Epidermal melanocyte (primary cell): ENCODE data around the gene COLEC12.

Experiments used
- DNase-seq: peaks from one replicate; pipeline ENCODE4 v3.0.0; 2011; ENCODE audit warnings: low spot score; ENCODE audit not compliant: insufficient read length

The COLEC12 gene

GRCh38 chr18:390741-391478, 109.6 kb downstream of the COLEC12 start:
- DNase-seq = no peak

DNA sequence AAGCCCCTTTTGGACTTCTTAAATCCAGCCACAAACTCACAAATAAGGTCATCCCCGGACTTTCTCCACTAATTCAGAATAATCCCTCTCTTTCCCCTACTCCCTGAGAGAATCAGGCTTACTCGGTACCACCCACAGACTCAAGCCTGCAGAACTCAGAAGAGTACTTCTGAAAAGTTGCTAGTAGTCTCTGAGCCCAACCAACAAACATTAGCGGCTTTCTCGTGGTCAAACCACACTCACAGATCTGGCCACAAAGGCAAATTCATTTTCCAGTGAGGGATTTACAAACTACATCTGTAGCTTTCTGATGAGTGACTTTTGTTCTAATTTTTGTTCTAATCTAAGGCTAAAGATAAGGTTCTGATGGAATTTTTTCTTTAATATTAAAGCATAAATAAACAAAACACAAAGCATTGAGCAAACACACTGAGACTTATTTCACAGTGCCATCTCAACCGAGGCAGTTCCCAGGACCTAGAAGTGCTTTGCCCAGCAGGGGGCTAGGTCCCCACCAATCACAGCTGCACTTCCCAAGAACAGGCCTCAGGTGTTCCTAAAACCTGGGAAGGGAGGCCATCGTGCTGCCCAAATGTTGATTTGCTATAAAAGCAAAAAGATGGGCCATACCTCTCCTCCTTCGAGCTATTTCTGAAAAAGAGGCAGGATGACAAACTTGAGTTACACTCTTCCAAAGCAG, 110.7 kb downstream of the COLEC12 start:
- no peak for DNase-seq

DNA sequence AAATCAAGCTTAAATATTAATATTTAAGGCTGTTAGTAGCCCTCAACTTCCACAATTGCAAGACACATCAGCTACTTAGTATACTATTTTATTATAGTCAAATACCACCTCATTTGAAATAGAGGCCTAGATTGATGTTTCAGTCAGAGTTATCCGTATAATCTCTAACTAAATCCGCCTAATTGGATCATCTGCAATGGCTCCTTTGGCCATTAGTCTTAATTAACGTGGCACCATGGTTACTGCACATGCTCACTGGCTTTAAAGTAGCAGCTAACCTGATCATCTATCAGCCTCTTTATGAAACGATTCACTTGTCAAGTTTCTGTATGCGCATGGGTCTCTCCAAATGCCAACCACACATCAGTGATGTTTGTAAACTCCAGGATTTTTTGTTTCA, 112.3 kb downstream of the COLEC12 start:
- DNase-seq = no peak

DNA sequence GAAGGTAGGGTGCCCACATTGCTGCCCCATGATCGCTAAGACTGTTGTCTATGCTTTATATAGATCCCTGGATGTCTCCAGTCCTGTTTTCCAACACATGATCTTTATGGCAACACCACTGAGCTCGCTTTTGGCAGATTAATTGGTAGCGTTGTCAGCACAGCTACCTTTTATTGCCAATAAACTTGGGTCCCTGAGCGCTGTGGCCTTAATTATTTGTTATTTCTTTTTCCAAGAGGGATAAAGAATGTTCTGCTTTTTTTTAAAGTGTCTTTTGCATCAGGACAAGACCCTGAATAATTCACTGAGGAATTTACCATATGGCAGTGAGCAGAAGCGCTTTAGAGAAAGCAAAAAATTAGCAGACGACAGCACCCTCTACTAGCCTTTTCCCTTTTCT, 113.5 kb downstream of the COLEC12 start:
- DNase-seq = no peak

DNA sequence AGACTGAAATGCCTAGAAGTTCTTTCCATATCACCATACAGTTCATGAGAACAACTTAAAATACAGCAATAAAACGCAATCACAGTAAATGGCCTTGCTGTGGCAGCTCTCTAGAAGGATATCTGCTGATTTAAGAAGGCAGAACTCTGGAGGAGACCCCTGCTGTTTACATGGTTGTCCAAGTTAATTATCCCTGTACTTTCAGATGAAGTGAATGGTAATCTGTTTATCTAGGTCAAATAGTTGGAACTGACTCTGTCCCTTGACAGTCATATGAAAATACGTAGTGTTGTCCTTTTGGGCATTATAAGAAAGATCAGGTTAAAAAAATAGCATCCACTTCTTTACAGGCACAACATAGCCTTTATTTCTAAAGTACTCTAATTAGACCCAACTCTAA, 115.6 kb downstream of the COLEC12 start:
- DNase-seq = no peak

DNA sequence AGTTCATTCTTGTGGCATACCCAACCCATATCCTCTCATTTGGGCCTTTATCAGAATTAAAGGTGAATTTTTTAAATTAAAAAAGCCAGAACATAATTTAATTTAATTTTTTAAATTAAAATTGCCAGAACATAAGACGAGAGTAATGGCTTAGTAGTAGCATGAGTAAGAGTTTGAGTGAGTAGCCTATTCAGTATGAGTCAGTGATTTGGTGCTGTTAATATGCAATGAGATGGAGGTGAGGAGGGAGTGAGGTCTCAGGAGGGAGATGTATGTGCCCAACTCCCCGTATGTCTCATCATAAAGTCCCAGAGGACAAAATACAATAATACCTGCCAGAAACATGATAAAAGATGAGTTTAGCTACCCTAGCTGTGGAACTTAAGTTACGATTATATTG, 117.4 kb downstream of the COLEC12 start:
- no peak for DNase-seq

DNA sequence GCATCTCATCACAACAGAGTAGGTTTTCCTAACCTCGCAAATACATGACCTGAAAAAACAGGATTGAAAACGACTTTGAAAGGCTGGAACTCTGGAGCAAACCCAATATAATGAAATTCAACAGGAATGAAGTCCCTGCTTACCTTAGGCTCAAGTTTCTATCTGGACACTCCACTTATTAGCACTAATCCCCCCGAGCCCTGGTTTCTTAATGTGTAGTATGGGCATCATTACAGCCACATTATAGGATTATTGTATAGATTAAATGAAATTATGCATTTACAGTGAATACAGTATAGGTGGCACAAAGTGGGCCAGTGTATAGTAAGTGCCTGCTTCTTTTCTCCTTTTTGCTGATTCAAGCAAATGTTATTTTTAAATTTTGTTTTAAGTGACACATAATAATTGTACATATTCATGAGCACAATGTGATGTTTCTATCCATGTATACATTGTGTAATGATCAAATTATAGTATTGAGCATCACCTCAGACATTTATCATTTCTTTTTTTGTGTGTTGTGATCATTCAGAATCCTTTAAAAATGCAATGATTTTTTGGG, 118.0 kb downstream of the COLEC12 start:
- no peak for DNase-seq

GRCh38 chr18:379681-380330, 120.7 kb downstream of the COLEC12 start:
- DNase-seq = no peak

DNA sequence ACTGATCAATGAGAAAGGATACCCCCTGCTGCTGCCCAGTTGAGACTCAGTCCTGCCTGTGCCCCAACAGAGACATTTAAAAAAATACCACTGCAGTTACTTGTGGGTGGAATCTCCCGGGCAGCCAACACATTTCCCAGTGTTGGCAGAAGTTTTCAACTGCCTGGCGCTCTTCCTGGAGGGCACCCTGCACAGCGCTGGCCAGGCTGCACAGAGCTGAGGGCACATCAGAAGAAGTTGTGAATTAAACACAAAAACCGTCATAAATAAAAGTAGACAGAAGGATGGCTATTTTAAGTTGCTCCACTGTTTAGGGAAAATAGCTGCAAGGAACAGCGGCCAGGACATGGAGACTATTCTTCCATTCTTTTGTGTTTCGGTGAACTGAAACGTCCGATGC, 122.4 kb downstream of the COLEC12 start:
- no peak for DNase-seq

- no peak for DNase-seq
Observed at GRCh38 chr18:377088-377487, 123.4 kb downstream of the COLEC12 start.

DNA sequence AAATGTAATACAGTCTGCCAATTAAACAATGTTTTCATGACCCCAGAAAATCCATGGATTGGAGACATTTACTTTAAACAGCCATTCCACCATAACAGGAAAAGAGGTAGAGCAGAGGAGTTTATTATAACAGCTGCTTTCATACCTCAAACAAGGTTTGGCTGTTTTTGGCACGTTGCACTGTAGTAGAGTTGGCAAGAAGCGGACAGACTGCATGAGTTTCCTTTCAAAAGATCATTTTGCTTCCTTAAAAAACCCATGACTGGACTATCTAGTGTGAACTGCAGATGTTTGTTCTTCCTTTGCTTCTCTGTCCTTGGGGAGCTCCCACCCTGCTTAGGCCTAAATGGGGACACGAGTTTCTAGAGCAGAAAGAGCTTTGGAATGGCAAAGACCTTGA, 124.2 kb downstream of the COLEC12 start:
- DNase-seq = no peak

DNA sequence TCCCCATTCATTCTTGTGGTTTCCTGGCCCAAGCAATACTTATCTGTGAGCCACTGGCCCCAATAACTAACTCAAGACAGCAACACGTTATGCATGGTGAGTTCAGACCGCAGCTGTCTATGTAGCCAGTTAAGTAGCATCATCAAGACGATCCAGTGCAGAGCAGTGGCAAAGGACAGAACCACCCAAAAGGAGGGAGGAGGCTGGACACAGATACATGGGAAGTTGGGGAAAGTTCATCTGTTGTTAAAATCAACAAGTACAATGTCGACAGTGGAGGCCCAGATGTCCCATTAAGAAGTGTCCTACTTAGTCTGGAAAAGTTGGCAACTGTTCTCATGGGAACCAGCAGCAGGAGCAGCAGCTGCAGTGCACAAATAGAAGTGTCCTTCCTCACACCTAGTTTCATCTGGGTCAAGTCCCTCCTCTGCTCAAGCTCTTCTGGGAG, 125.8 kb downstream of the COLEC12 start:
- DNase-seq = no peak

DNA sequence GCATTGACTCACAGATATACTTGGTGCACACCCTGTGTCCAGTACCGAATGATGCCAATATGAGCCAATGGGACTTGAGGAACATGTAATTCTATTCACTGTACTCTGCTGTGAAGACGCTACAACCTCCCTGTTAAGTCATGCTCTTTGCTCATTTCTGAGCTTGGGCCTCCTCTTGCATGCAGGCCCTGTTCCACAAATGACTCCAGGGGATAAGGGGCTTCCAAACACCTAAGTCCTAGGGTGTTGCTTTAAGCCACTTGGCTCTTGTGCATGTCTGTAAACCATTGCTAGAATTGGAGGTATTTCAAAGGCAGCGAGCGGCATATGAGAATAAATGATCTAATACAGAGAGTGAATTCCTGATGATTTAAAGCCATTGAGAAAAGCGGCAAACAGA, 126.7 kb downstream of the COLEC12 start:
- DNase-seq = no peak

GRCh38 chr18:371609-371982, 128.9 kb downstream of the COLEC12 start:
- DNase-seq = no peak

- DNase-seq = no peak
Observed at GRCh38 chr18:370751-371608, 129.5 kb downstream of the COLEC12 start.

DNA sequence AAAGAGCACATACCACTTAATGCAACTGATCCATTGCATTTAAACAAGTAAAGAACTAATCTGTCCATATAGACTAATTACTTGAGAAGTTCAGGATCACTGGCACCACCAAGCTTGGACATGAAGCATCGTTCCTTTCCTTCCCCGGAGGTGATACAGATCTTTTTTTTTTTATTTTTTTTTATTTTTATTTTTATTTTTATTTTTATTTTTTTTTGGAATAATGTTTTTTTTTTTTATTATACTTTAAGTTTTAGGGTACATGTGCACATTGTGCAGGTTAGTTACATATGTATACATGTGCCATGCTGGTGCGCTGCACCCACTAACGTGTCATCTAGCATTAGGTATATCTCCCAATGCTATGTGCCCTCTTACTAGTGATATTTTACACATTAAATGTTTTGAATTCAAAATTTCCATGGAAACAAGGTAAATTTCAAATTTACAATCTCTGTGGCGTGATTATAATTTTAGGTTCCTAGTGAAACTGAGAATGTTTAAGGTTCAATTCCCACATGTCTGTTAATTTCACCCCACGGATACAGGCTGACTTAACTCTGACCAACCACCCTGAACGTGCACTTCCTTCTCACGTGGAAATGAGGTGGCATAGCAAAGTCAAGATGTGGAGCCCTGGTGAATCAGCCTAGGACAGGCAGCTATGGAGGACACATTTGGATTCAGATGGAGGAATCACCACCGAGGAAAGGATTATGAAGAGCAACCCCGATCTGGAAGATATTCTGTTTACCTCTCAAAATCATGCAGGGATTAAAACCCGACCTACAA, 131.1 kb downstream of the COLEC12 start:
- no peak for DNase-seq

GRCh38 chr18:366466-367061, 133.9 kb downstream of the COLEC12 start:
- no peak for DNase-seq

- no peak for DNase-seq
Observed at GRCh38 chr18:365651-366050, 134.8 kb downstream of the COLEC12 start.

DNA sequence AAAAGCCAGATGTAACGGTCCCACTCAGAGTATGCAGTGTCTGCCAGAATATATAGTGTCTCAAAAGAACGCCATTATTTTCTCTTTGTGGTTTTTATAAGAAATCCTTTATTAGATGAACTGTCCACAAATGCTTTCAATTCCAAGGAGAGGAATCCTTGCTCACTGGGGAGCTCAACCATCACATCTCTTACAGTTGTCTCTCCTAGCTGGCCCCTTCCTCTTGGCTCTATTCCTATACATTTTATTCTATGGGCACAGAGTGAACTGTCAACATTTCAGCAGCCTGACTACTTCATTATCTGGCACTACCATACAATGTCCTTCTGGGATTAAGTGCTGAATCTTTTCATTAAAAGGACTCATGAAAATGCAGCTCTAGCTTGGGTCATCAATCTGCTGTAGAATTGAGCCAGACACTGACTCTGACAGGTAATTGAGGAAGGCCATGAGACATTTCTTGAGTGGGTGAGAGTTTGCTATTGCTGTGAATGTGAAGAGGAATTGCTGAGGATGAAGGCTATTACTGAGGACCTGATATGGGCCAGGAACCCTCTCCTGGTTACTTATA, 136.2 kb downstream of the COLEC12 start:
- no peak for DNase-seq
